Right lobe of liver (tissue), 4 donors: ENCODE data around the gene SNF8.

Source experiments
- POLR2A ChIP-seq: fragments of 450-650 bp; IDR thresholded peaks from one replicate; pipeline ENCODE4 v1.6.1; 2017; ENCODE audit warnings: antibody characterized with exemption, mild to moderate bottlenecking
- TF ChIP-seq, protein P1 (sequence below), 4 donors: fragments of 200-600 bp in 3 of 4; fragments of 450-650 bp in 1 of 4; IDR thresholded peaks; one replicate each; pipeline versions ENCODE4 v1.5.1 to v1.8.0; 2016 to 2022; ENCODE audit warnings: antibody characterized with exemption in 4 of 4, mild to moderate bottlenecking in 2 of 4
- donor health status: DM: no; HTN: no; CAD: no.
- donor health status: DM: no; HTN: no; CAD: no.
- donor health status: DM: no; HTN: yes; CAD: no.

DNA sequence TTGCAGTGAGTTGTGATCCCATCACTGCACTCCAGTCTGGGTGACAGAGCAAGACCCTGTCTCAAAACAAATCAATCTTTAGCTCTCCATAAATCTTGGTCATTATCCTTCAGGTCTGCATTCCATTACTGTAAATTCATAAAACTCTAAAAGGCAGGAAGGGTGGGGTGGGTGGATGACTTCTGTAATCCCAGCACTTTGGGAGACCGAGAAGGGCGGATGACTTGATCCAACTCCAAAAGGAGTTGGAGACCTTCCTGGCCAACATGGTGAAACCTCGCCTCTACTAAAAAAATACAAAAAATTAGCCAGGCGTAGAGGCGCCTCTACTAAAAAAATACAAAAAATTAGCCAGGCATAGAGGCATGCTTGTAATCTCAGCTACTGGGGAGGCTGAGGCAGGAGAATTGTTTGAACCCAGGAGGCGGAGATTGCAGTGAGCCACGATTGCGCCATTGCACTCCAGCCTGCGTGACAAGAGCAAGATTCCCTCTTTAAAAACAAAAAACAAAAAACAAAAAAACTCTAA is 38.6 kb downstream of the SNF8 start:
- TF ChIP-seq, protein P1, sequence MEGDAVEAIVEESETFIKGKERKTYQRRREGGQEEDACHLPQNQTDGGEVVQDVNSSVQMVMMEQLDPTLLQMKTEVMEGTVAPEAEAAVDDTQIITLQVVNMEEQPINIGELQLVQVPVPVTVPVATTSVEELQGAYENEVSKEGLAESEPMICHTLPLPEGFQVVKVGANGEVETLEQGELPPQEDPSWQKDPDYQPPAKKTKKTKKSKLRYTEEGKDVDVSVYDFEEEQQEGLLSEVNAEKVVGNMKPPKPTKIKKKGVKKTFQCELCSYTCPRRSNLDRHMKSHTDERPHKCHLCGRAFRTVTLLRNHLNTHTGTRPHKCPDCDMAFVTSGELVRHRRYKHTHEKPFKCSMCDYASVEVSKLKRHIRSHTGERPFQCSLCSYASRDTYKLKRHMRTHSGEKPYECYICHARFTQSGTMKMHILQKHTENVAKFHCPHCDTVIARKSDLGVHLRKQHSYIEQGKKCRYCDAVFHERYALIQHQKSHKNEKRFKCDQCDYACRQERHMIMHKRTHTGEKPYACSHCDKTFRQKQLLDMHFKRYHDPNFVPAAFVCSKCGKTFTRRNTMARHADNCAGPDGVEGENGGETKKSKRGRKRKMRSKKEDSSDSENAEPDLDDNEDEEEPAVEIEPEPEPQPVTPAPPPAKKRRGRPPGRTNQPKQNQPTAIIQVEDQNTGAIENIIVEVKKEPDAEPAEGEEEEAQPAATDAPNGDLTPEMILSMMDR (IDR thresholded peaks at IDR 0.05): no peak
- TF ChIP-seq POLR2A: no peak
